ENCODE measurements around the gene PCBP3.

The PCBP3 gene

DNA sequence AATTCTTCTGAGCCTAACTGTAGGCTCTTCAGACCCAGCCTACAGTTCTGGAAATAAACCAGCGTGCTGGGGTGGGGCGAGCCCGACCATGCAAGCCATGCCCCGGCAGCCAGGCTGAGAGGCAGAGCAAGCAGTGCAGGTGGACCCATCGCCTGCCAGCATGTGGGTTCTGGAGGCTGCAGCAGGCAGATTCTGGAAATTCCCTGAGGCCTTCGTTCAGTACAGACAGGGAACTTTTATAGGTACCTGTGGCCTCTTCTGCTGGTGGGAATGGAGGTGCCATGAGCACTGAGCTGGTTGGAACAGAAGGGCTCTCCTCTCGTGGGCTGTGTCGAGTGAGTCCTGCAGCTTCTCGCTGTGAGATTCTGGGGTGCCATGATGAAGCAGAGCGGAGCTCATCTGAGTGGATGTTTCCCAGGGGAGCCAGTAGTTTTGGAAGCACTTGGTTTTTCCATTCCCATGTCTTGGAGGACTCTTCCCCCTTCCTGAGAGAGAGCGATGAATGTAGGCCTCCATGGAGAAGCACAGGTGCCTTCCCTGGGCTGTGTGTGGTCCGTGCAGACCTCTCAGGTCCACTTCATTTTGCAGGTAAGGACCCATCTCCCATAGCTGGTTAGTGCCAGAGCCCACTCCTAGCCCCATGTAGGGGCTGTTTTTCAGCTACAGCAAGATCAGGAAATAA is 94.1 kb downstream of the PCBP3 start:
- 97% methylated on average over 10 of the region's 12 CpGs for WGBS (ENCODE audit: insufficient coverage)
- no peaks in the 10 kb centered on the region for H3K4me1 ChIP-seq (ENCODE audit: control extremely low read depth in 1 of 4, control insufficient read depth in 4 of 4, insufficient read depth in 4 of 4, low read length in 3 of 4)
- CTCF ChIA-PET, result interaction anchor here (0.8 to 1.0 kb wide), 2 partner anchors 10 to 11 kb away, joined by 3 read pairs; no protein-coding TSS in a partner anchor
- POLR2A ChIA-PET, result no interaction called here
- peaks cover 0 to 2% (median 0%) of the 10 kb centered on the region in 5 experiments for H3K9me3 ChIP-seq (ENCODE audit: control extremely low read depth in 1 of 5, control insufficient read depth in 4 of 5, insufficient read depth in 2 of 5, low read depth in 1 of 5, low read length in 4 of 5)
- no peak overlapping the region for H3K27ac ChIP-seq (ENCODE audit: insufficient read depth in 1 of 2, low read depth in 1 of 2, low read length in 2 of 2, poor library complexity in 1 of 2, severe bottlenecking in 2 of 2)
- H3K36me3 ChIP-seq (ENCODE audit: control insufficient read depth in 4 of 4, insufficient read depth in 4 of 4, low read length in 3 of 4), result no peaks in the 10 kb centered on the region
- no peaks in the 10 kb centered on the region for H3K27me3 ChIP-seq (replicated peaks in 2 of 5; ENCODE audit: control insufficient read depth in 4 of 5, insufficient read depth in 5 of 5, low read length in 4 of 5)
- H3K4me3 ChIP-seq (ENCODE audit: control insufficient read depth in 1 of 7, extremely low read depth in 1 of 7, insufficient read depth in 4 of 7, low read depth in 2 of 7, low read length in 6 of 7), result no peak overlapping the region
- DNase-seq, result no peak

DNA sequence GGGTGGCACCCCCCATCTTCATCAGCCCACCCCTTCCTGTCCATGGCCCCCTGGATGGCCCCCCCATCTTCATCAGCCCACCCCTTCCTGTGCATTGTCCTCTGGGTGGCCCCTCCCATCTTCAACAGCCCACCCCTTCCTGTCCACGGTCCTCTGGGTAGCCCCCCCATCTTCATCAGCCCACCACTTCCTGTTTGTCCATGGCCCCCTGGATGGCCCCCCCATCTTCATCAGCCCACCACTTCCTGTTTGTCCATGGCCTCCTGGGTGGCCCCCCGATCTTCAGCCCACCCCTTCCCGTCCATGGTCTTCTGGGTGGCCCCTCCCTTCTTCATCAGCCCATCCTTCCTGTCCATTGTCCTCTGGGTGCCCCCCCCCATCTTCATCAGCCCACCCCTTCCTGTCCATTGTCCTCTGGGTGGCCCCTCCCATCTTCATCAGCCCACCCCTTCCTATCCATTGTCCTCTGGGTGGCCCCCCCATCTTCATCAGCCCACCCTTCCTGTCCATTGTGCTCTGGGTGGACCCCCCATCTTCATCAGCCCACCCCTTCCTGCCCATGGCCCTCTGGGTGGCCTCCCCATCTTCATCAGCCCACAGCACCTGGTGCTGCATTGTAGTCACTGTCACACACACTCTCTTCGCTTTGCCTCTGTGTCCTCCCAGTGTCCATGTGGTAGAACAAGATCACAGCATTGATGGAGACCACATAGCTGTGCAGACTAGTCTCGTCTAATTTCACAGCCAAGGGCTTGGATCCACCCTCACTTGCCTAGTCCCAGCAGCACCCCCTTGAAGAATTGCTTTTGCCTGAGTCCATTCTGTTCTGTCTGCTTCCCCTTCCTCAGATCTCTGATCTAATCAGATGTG is 95.9 kb downstream of the PCBP3 start:
- ChIA-PET CTCF (interaction anchor here (1.3 kb wide), 1 partner anchor 47 kb away, joined by 4 read pairs; no protein-coding TSS in a partner anchor), POLR2A (no interaction called here)
- no peaks in the 10 kb centered on the region for H3K36me3 ChIP-seq (ENCODE audit: control insufficient read depth in 4 of 4, insufficient read depth in 4 of 4, low read length in 3 of 4)
- peak in 2 of 3 donors; percentile 3 to 8 for DNase-seq
- no peaks in the 10 kb centered on the region for H3K9me3 ChIP-seq (ENCODE audit: control extremely low read depth in 1 of 5, control insufficient read depth in 4 of 5, insufficient read depth in 2 of 5, low read depth in 1 of 5, low read length in 4 of 5)
- no peak overlapping the region for H3K27ac ChIP-seq (ENCODE audit: insufficient read depth in 1 of 2, low read depth in 1 of 2, low read length in 2 of 2, poor library complexity in 1 of 2, severe bottlenecking in 2 of 2)
- H3K4me1 ChIP-seq (ENCODE audit: control extremely low read depth in 1 of 4, control insufficient read depth in 4 of 4, insufficient read depth in 4 of 4, low read length in 3 of 4), result no peaks in the 10 kb centered on the region
- no peaks in the 10 kb centered on the region for H3K27me3 ChIP-seq (replicated peaks in 2 of 5; ENCODE audit: control insufficient read depth in 4 of 5, insufficient read depth in 5 of 5, low read length in 4 of 5)
- no peak overlapping the region for H3K4me3 ChIP-seq (ENCODE audit: control insufficient read depth in 1 of 7, extremely low read depth in 1 of 7, insufficient read depth in 4 of 7, low read depth in 2 of 7, low read length in 6 of 7)
- 85% methylated on average over 4 of the region's 5 CpGs for WGBS (ENCODE audit: insufficient coverage)

DNA sequence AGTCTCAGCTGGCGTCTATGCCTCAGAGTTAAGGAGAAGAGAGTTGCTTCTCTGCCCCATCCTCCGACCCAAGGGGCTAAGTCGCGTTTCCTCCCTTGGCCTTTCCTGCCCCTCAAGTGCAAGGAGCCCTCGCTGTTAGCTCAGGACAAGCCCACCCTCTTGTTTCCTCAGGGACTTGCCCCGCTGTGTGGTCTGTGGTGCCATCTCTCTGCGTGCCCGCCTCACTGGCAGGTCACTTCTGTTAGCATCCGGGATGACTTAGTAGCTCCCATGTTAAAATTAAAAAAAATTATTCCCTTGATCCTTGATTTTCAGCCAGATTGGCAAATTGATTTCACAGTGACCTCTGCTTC is 96.5 kb downstream of the PCBP3 start:
- Histone ChIP-seq H3K9me3 (ENCODE audit: control extremely low read depth in 1 of 5, control insufficient read depth in 4 of 5, insufficient read depth in 2 of 5, low read depth in 1 of 5, low read length in 4 of 5) (no peaks in the 10 kb centered on the region), H3K27me3 (replicated peaks in 2 of 5; ENCODE audit: control insufficient read depth in 4 of 5, insufficient read depth in 5 of 5, low read length in 4 of 5) (no peaks in the 10 kb centered on the region), H3K4me3 (ENCODE audit: control insufficient read depth in 1 of 7, extremely low read depth in 1 of 7, insufficient read depth in 4 of 7, low read depth in 2 of 7, low read length in 6 of 7) (no peak overlapping the region), H3K4me1 (ENCODE audit: control extremely low read depth in 1 of 4, control insufficient read depth in 4 of 4, insufficient read depth in 4 of 4, low read length in 3 of 4) (no peaks in the 10 kb centered on the region), H3K36me3 (ENCODE audit: control insufficient read depth in 4 of 4, insufficient read depth in 4 of 4, low read length in 3 of 4) (peaks cover 0 to 2% (median 0%) of the 10 kb centered on the region in 4 experiments), H3K27ac (ENCODE audit: insufficient read depth in 1 of 2, low read depth in 1 of 2, low read length in 2 of 2, poor library complexity in 1 of 2, severe bottlenecking in 2 of 2) (no peak overlapping the region)
- no peak for DNase-seq
- POLR2A ChIA-PET, result no interaction called here
- CTCF ChIA-PET, result interaction anchor here (0.7 to 1.3 kb wide), 2 partner anchors 24 to 48 kb away, joined by 3 to 4 read pairs; no protein-coding TSS in a partner anchor
- WGBS (ENCODE audit: insufficient coverage), result 86% methylated on average over 6 of the region's 9 CpGs

DNA sequence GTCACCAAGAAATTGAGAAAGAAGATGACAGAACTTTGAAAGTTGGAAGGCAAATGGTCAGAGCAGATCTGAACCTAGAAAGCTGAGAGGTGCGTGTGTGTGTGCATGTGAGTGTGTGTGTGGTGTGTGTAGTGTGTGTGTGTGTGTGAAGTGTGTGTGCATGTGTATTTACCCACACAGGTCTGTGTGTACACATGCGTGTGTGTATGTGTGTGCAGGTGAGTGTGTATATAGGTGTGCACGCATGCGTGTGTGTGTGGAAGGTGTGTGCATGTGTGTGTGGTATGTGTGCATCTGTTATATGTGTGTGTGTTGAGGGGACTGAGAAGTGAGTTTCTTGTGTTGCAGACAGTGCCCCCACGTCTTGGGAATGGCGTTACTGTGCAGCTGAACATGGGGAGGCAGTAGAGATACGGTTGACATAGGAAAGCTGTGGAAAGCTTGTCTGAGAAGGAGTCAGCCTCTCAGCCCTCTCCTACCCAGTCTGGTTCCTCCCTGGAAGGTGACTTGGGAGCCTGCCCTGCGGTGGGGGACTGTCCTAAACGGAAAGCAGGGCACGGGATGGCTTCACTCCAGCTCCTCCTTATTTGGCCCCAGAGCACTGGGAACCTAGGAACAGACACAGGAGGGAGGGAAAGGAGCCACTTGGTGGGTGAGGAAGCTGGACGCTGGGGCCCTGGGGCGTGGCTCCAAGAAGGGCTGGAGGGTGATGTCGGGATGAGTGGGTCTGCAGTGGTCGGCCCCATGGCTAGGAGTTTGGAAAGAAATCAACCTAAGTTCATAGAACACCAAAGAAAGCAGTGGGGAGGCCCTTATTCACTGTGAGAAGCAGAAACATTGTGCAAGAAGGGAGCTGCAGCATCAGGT is 97.2 kb downstream of the PCBP3 start:
- no peaks in the 10 kb centered on the region for H3K27me3 ChIP-seq (replicated peaks in 2 of 5; ENCODE audit: control insufficient read depth in 4 of 5, insufficient read depth in 5 of 5, low read length in 4 of 5)
- H3K9me3 ChIP-seq (ENCODE audit: control extremely low read depth in 1 of 5, control insufficient read depth in 4 of 5, insufficient read depth in 2 of 5, low read depth in 1 of 5, low read length in 4 of 5), result peaks cover 0 to 4% (median 0%) of the 10 kb centered on the region in 5 experiments
- no peaks in the 10 kb centered on the region for H3K4me1 ChIP-seq (ENCODE audit: control extremely low read depth in 1 of 4, control insufficient read depth in 4 of 4, insufficient read depth in 4 of 4, low read length in 3 of 4)
- H3K36me3 ChIP-seq (ENCODE audit: control insufficient read depth in 4 of 4, insufficient read depth in 4 of 4, low read length in 3 of 4), result peaks cover 0 to 2% (median 1%) of the 10 kb centered on the region in 4 experiments
- no peak overlapping the region for H3K27ac ChIP-seq (ENCODE audit: insufficient read depth in 1 of 2, low read depth in 1 of 2, low read length in 2 of 2, poor library complexity in 1 of 2, severe bottlenecking in 2 of 2)
- no peak overlapping the region for H3K4me3 ChIP-seq (ENCODE audit: control insufficient read depth in 1 of 7, extremely low read depth in 1 of 7, insufficient read depth in 4 of 7, low read depth in 2 of 7, low read length in 6 of 7)
- WGBS (ENCODE audit: insufficient coverage), result 96% methylated on average over 13 of the region's 14 CpGs
- no peak for DNase-seq
- ChIA-PET POLR2A (interaction anchor here (0.6 kb wide), 1 partner anchor 76 kb away, joined by 3 read pairs; no protein-coding TSS in a partner anchor), CTCF (interaction anchor here (0.7 to 1.4 kb wide), 6 partner anchors 10 to 137 kb away, joined by 3 to 4 read pairs (median 3); no protein-coding TSS in a partner anchor)

DNA sequence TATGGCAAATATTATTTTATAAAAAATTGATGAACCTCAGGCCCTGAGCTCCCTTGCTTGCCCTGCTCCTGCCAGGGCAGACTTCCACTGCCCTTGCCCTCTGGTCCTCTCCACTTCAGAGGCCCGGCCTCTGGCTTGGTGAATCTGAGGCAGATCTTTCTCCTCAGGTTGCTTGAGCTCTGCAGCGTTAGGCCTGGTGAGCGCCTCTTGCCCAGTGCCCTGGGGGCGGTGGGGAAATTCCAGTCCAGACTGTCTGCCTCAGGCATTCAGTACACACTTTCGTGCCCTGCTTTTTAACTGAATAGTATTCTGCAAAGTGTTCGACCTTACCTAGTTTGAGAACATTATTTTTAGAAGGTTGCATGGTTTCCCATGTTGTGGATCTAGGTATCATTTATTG is 98.2 kb downstream of the PCBP3 start:
- ChIA-PET POLR2A (interaction anchor here (0.6 kb wide), 1 partner anchor 77 kb away, joined by 3 read pairs; no protein-coding TSS in a partner anchor), CTCF (interaction anchor here (0.8 to 1.4 kb wide), 5 partner anchors 11 to 136 kb away, joined by 3 to 4 read pairs (median 3); no protein-coding TSS in a partner anchor)
- H3K9me3 ChIP-seq (ENCODE audit: control extremely low read depth in 1 of 5, control insufficient read depth in 4 of 5, insufficient read depth in 2 of 5, low read depth in 1 of 5, low read length in 4 of 5), result peaks cover 0 to 7% (median 0%) of the 10 kb centered on the region in 5 experiments
- peaks cover 0 to 5% (median 1%) of the 10 kb centered on the region in 4 experiments for H3K36me3 ChIP-seq (ENCODE audit: control insufficient read depth in 4 of 4, insufficient read depth in 4 of 4, low read length in 3 of 4)
- no peak for DNase-seq
- WGBS (ENCODE audit: insufficient coverage), result 100% methylated on average over 4 of the region's 6 CpGs
- no peak overlapping the region for H3K27ac ChIP-seq (ENCODE audit: insufficient read depth in 1 of 2, low read depth in 1 of 2, low read length in 2 of 2, poor library complexity in 1 of 2, severe bottlenecking in 2 of 2)
- no peaks in the 10 kb centered on the region for H3K27me3 ChIP-seq (replicated peaks in 2 of 5; ENCODE audit: control insufficient read depth in 4 of 5, insufficient read depth in 5 of 5, low read length in 4 of 5)
- no peaks in the 10 kb centered on the region for H3K4me1 ChIP-seq (ENCODE audit: control extremely low read depth in 1 of 4, control insufficient read depth in 4 of 4, insufficient read depth in 4 of 4, low read length in 3 of 4)
- no peak overlapping the region for H3K4me3 ChIP-seq (ENCODE audit: control insufficient read depth in 1 of 7, extremely low read depth in 1 of 7, insufficient read depth in 4 of 7, low read depth in 2 of 7, low read length in 6 of 7)

DNA sequence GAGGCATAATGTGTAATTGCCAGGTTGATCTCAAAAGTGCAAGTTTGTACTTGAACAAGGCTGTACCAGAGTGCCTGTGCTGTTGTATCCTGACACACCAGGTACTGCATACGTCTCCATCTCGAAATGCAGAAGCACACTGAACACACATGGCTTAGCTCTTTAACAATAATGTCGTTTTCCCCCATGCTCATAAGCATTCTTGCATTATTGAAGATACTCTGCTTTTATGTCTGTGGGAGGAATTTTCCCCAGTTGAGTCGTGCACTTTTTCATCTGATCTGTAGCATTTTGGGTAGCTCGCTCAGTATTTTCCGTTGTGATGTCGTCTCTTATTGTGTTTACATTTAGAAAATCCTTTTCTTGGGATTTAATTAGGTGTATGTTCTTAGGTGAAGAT is 98.7 kb downstream of the PCBP3 start:
- Histone ChIP-seq H3K9me3 (ENCODE audit: control extremely low read depth in 1 of 5, control insufficient read depth in 4 of 5, insufficient read depth in 2 of 5, low read depth in 1 of 5, low read length in 4 of 5) (peaks cover 0 to 10% (median 0%) of the 10 kb centered on the region in 5 experiments), H3K4me3 (ENCODE audit: control insufficient read depth in 1 of 7, extremely low read depth in 1 of 7, insufficient read depth in 4 of 7, low read depth in 2 of 7, low read length in 6 of 7) (no peak overlapping the region), H3K27me3 (replicated peaks in 2 of 5; ENCODE audit: control insufficient read depth in 4 of 5, insufficient read depth in 5 of 5, low read length in 4 of 5) (no peaks in the 10 kb centered on the region), H3K4me1 (ENCODE audit: control extremely low read depth in 1 of 4, control insufficient read depth in 4 of 4, insufficient read depth in 4 of 4, low read length in 3 of 4) (no peaks in the 10 kb centered on the region), H3K36me3 (ENCODE audit: control insufficient read depth in 4 of 4, insufficient read depth in 4 of 4, low read length in 3 of 4) (peaks cover 0 to 5% (median 1%) of the 10 kb centered on the region in 4 experiments), H3K27ac (ENCODE audit: insufficient read depth in 1 of 2, low read depth in 1 of 2, low read length in 2 of 2, poor library complexity in 1 of 2, severe bottlenecking in 2 of 2) (no peak overlapping the region)
- ChIA-PET CTCF (interaction anchor here (0.9 to 1.3 kb wide), 2 partner anchors 23 to 78 kb away, joined by 3 to 4 read pairs; no protein-coding TSS in a partner anchor), POLR2A (no interaction called here)
- no peak for DNase-seq
- 97% methylated on average over 4 of the region's 7 CpGs for WGBS (ENCODE audit: insufficient coverage)

All from common myeloid progenitor, CD34-positive (primary cell).